Gastrocnemius medialis (tissue), 4 donors: ENCODE results near the gene PDE7B. TPM values are rescaled to one million over a fixed set of nuclear protein-coding genes. Genes with fewer than 3 reads are reported as not detected.

ENCODE experiments used
- ATAC-seq, 2 donors: fragments of 150-250 bp; one replicate each; pipeline ENCODE4 v1.9.1; 2016
- DNase-seq, 2 donors: peaks; one replicate each; pipeline ENCODE4 v3.0.0-alpha.2; 2019
- H3K27ac ChIP-seq, 4 donors: fragments of 200-600 bp; sonication (generic); 1 replicate in 1 of 4; 2 replicates in 3 of 4; pipeline ENCODE4 v1.5.1; 2016 to 2018; ENCODE audit warnings: mild to moderate bottlenecking in 2 of 4, moderate library complexity in 1 of 4
- H3K27me3 ChIP-seq, 3 donors: fragments of 200-600 bp; sonication (generic) in 2 of 3; 1 replicate in 1 of 3; 2 replicates in 2 of 3; pipeline versions ENCODE4 v1.5.1 to v1.6.0; 2016 to 2019; ENCODE audit warnings: mild to moderate bottlenecking in 1 of 3, moderate library complexity in 1 of 3
- H3K36me3 ChIP-seq, 2 donors: fragments of 200-600 bp; sonication (generic) in 1 of 2; one replicate each; pipeline ENCODE4 v1.5.1; 2017 to 2018
- H3K4me1 ChIP-seq, 2 donors: fragments of 200-600 bp; sonication (generic) in 1 of 2; one replicate each; pipeline ENCODE4 v1.5.1; 2016 to 2017; ENCODE audit warnings: mild to moderate bottlenecking in 2 of 2
- H3K4me3 ChIP-seq, 4 donors: fragments of 200-600 bp; sonication (generic) in 3 of 4; 1 replicate in 1 of 4; 2 replicates in 3 of 4; pipeline ENCODE4 v1.5.1; 2016 to 2019; ENCODE audit warnings: mild to moderate bottlenecking in 2 of 4
- H3K9me3 ChIP-seq, 3 donors: fragments of 200-600 bp; sonication (generic) in 2 of 3; 1 replicate in 1 of 3; 2 replicates in 2 of 3; pipeline ENCODE4 v1.5.1; 2016 to 2019
- POLR2A ChIP-seq, 2 donors: fragments of 450-650 bp; IDR thresholded peaks; one replicate each; pipeline ENCODE4 v1.6.1; 2017; ENCODE audit warnings: antibody characterized with exemption in 2 of 2, mild to moderate bottlenecking in 2 of 2, moderate library complexity in 2 of 2
- in situ Hi-C, 4 donors: fragments of 200-750 bp; cut with MboI; loops; one replicate each; pipeline versions ENCODE4 v1.15.0 to v1.8.0; 2017; ENCODE audit warnings: low sequenced_read_pairs in 4 of 4
- intact Hi-C: fragments of 100-400 bp; cut with DNase I; formaldehyde crosslinking; loops from one replicate; pipeline ENCODE4 v1.15.1; 2023; ENCODE audit warnings: low total_unique reads
- total RNA-seq, 4 donors: library from RNA; depleted of rRNA; stranded (reverse); fragments of >200 nt; gene quantifications; one replicate each; pipeline versions ENCODE4 v1.1.0 to v1.2.3, GENCODE V29; 2016
- TF ChIP-seq, protein P1 (sequence below), 5 experiments: fragments of 450-650 bp in 3 of 5; fragments of 200-600 bp in 2 of 5; sonication (generic) in 2 of 5; IDR thresholded peaks in 4 of 5; conservative IDR thresholded peaks in 1 of 5; 1 replicate in 4 of 5; 2 replicates in 1 of 5; pipeline ENCODE4 v1.5.1; 2016 to 2019; ENCODE audit warnings: antibody characterized with exemption in 5 of 5, mild to moderate bottlenecking in 3 of 5, moderate library complexity in 3 of 5

Gene PDE7B
- total RNA-seq, 4 donors from 2014 or later: 2.2 to 3.6 (median 2.7) TPM

GRCh38 chr6:135941275-135942025 lies 89.9 kb downstream of the PDE7B start:
- intact Hi-C loops: no loop called here
- ATAC-seq: no peak
- no peak for DNase-seq
- Histone ChIP-seq H3K4me3 (no peak overlapping the region), H3K9me3 (no peaks in the 10 kb centered on the region), H3K4me1 (peaks cover 3 to 7% of the 10 kb centered on the region in 2 donors), H3K36me3 (no peaks in the 10 kb centered on the region), H3K27me3 (no peaks in the 10 kb centered on the region), H3K27ac (no peak overlapping the region)
- TF ChIP-seq, protein P1, sequence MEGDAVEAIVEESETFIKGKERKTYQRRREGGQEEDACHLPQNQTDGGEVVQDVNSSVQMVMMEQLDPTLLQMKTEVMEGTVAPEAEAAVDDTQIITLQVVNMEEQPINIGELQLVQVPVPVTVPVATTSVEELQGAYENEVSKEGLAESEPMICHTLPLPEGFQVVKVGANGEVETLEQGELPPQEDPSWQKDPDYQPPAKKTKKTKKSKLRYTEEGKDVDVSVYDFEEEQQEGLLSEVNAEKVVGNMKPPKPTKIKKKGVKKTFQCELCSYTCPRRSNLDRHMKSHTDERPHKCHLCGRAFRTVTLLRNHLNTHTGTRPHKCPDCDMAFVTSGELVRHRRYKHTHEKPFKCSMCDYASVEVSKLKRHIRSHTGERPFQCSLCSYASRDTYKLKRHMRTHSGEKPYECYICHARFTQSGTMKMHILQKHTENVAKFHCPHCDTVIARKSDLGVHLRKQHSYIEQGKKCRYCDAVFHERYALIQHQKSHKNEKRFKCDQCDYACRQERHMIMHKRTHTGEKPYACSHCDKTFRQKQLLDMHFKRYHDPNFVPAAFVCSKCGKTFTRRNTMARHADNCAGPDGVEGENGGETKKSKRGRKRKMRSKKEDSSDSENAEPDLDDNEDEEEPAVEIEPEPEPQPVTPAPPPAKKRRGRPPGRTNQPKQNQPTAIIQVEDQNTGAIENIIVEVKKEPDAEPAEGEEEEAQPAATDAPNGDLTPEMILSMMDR (IDR thresholded peaks at IDR 0.05 in 4 of 5, conservative IDR thresholded peaks at IDR 0.05 in 1 of 5): no peak
- no peak for TF ChIP-seq POLR2A (IDR thresholded peaks at IDR 0.05)
- in situ Hi-C loops: loop anchor here (25.0 kb wide), 1 partner anchor 404 kb away; no protein-coding TSS in a partner anchor

GRCh38 chr6:135944120-135944519 lies 92.6 kb downstream of the PDE7B start:
- no peak for TF ChIP-seq POLR2A (IDR thresholded peaks at IDR 0.05)
- TF ChIP-seq, protein P1 (IDR thresholded peaks at IDR 0.05 in 4 of 5, conservative IDR thresholded peaks at IDR 0.05 in 1 of 5): no peak
- Histone ChIP-seq H3K27ac (no peak overlapping the region), H3K27me3 (no peaks in the 10 kb centered on the region), H3K36me3 (no peaks in the 10 kb centered on the region), H3K4me1 (peaks cover under 1 to 15% of the 10 kb centered on the region in 2 donors), H3K9me3 (no peaks in the 10 kb centered on the region), H3K4me3 (no peak overlapping the region)
- no peak for ATAC-seq
- intact Hi-C loops: no loop called here
- DNase-seq: no peak
- in situ Hi-C loops: loop anchor here (25.0 kb wide), 1 partner anchor 407 kb away; no protein-coding TSS in a partner anchor

GRCh38 chr6:135946674-135947073 lies 95.2 kb downstream of the PDE7B start:
- no peak overlapping the region for H3K27ac ChIP-seq
- H3K27me3 ChIP-seq: no peaks in the 10 kb centered on the region
- H3K4me3 ChIP-seq: no peak overlapping the region
- no peaks in the 10 kb centered on the region for H3K36me3 ChIP-seq
- H3K4me1 ChIP-seq: peaks cover 0 to 11% of the 10 kb centered on the region in 2 donors
- in situ Hi-C loops: loop anchor here (25.0 kb wide), 1 partner anchor 409 kb away; no protein-coding TSS in a partner anchor
- H3K9me3 ChIP-seq: no peaks in the 10 kb centered on the region
- DNase-seq (no peak), ATAC-seq (no peak)
- intact Hi-C loops: no loop called here
- no peak for TF ChIP-seq POLR2A (IDR thresholded peaks at IDR 0.05)

DNA sequence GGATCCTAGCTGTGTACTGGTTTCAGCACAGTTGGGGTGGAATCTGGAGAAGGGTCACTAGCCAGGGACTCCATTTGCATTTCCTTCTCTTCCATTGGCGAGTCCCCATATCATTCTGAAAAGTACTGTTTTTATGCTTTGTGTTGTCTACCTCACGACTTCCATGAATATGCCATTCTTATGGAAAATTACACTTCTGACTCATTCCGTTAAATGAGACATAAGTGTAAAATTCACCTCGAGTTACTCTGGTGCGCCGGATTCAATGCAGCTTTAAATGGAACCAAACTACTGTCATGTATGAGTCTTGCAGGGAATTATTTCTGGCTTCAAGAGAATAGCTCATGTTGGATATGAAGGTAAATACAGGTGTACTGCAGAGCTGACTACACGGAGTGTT lies 99.2 kb downstream of the PDE7B start:
- DNase-seq (no peak), ATAC-seq (no peak)
- H3K4me1 ChIP-seq: peaks cover 0 to 11% of the 10 kb centered on the region in 2 donors
- H3K9me3 ChIP-seq: no peaks in the 10 kb centered on the region
- in situ Hi-C loops (no loop called here), intact Hi-C loops (no loop called here)
- no peaks in the 10 kb centered on the region for H3K27me3 ChIP-seq
- TF ChIP-seq POLR2A (IDR thresholded peaks at IDR 0.05): no peak
- TF ChIP-seq, protein P1 (IDR thresholded peaks at IDR 0.05 in 4 of 5, conservative IDR thresholded peaks at IDR 0.05 in 1 of 5): no peak
- no peak overlapping the region for H3K4me3 ChIP-seq
- H3K27ac ChIP-seq: no peak overlapping the region
- H3K36me3 ChIP-seq: no peaks in the 10 kb centered on the region

- no peak for ATAC-seq
- no peaks in the 10 kb centered on the region for H3K9me3 ChIP-seq
- H3K27ac ChIP-seq: no peak overlapping the region
- H3K27me3 ChIP-seq: no peaks in the 10 kb centered on the region
- in situ Hi-C loops: no loop called here
- H3K36me3 ChIP-seq: no peaks in the 10 kb centered on the region
- TF ChIP-seq, protein P1 (IDR thresholded peaks at IDR 0.05 in 4 of 5, conservative IDR thresholded peaks at IDR 0.05 in 1 of 5): no peak
- TF ChIP-seq POLR2A (IDR thresholded peaks at IDR 0.05): no peak
- peaks cover 0 to 11% of the 10 kb centered on the region in 2 donors for H3K4me1 ChIP-seq
- no peak overlapping the region for H3K4me3 ChIP-seq
- no peak for DNase-seq
- intact Hi-C loops: no loop called here
Measured at GRCh38 chr6:135951169-135951568, 99.7 kb downstream of the PDE7B start.
